OCI-LY3 (cell line): ENCODE measurements around the gene RERE.

ENCODE experiments used
- H2AFZ ChIP-seq: fragments of 200-600, 300-600 bp; shearing (Covaris generic); 2 replicates; pipeline ENCODE4 v1.6.0; 2014; ENCODE audit warnings: antibody characterized with exemption, low read depth, low read length
- H3K27ac ChIP-seq: fragments of 200-600, 300-600 bp; sonication (generic); 2 replicates; pipeline ENCODE4 v1.5.1; 2014; ENCODE audit warnings: mild to moderate bottlenecking, low read length, moderate library complexity, mixed read lengths
- H3K27me3 ChIP-seq: fragments of 200-600, 300-600 bp; sonication (generic); 2 replicates; pipeline ENCODE4 v1.6.1; 2014; ENCODE audit warnings: low read depth, low read length, mixed read lengths
- H3K36me3 ChIP-seq: fragments of 200-600, 300-600 bp; sonication (generic); replicated peaks from 2 replicates; pipeline ENCODE3; 2014; ENCODE audit warnings: low read depth, low read length, mixed read lengths
- H3K4me1 ChIP-seq: fragments of 300-600, 200-600 bp; sonication (generic); 2 replicates; pipeline ENCODE4 v1.6.1; 2014; ENCODE audit warnings: low read length, mixed read lengths
- H3K4me2 ChIP-seq: fragments of 200-600, 300-600 bp; sonication (generic); 2 replicates; pipeline ENCODE4 v1.6.1; 2014; ENCODE audit warnings: low read length, mixed read lengths
- H3K4me3 ChIP-seq: fragments of 300-600, 200-600 bp; sonication (generic); 2 replicates; pipeline ENCODE4 v1.5.1; 2014; ENCODE audit warnings: antibody characterized with exemption, mild to moderate bottlenecking, low read length, moderate library complexity
- H3K79me2 ChIP-seq: fragments of 300-600, 200-600 bp; shearing (Covaris generic); 2 replicates; pipeline ENCODE4 v1.6.1; 2014; ENCODE audit warnings: mild to moderate bottlenecking, low read length, mixed read lengths
- H3K9ac ChIP-seq: fragments of 300-600, 200-600 bp; shearing (Covaris generic); 2 replicates; pipeline ENCODE4 v1.6.0; 2014; ENCODE audit warnings: mild to moderate bottlenecking, low read length, moderate library complexity
- H3K9me3 ChIP-seq: fragments of 200-600, 300-600 bp; shearing (Covaris generic); 2 replicates; pipeline ENCODE4 v1.6.1; 2014; ENCODE audit warnings: low read length, mixed read lengths; ENCODE audit not compliant: insufficient read depth
- H4K20me1 ChIP-seq: fragments of 200-600, 300-600 bp; sonication (generic); 2 replicates; pipeline ENCODE4 v1.6.1; 2016; ENCODE audit warnings: low read length, mixed read lengths; ENCODE audit not compliant: insufficient read depth
- CTCF ChIP-seq: fragments of 200-600, 300-600 bp; sonication (generic); IDR thresholded peaks from 2 replicates; pipeline ENCODE4 v1.5.1; 2014; ENCODE audit warnings: antibody characterized with exemption, low read length, low read depth
- EZH2phosphoT487 ChIP-seq: fragments of 200-600 bp; shearing (Covaris generic); IDR thresholded peaks from 2 replicates; pipeline ENCODE4 v1.6.1; 2018; ENCODE audit warnings: antibody characterized with exemption, mixed run types, low read depth

Gene RERE

GRCh38 chr1:8651962-8652361 lies 165.5 kb downstream of the RERE start:
- no peaks in the 10 kb centered on the region for H3K36me3 ChIP-seq
- no peak overlapping the region for H3K9ac ChIP-seq
- H3K27me3 ChIP-seq = no peaks in the 10 kb centered on the region
- H3K27ac ChIP-seq = no peak overlapping the region
- H2AFZ ChIP-seq = no peak overlapping the region
- TF ChIP-seq CTCF (no peak), EZH2phosphoT487 (no peak)
- H3K4me1 ChIP-seq = peaks cover 18% of the 10 kb centered on the region
- peaks cover 11% of the 10 kb centered on the region for H4K20me1 ChIP-seq
- no peak overlapping the region for H3K4me2 ChIP-seq
- H3K4me3 ChIP-seq = no peak overlapping the region
- H3K79me2 ChIP-seq = peaks cover 6% of the 10 kb centered on the region; the same call in 1 of the 2 replicates
- no peaks in the 10 kb centered on the region for H3K9me3 ChIP-seq

GRCh38 chr1:8651236-8651890 lies 166.1 kb downstream of the RERE start:
- Histone ChIP-seq H4K20me1 (peaks cover 11% of the 10 kb centered on the region), H3K4me3 (no peak overlapping the region), H3K27ac (no peak overlapping the region), H3K79me2 (peaks cover 6% of the 10 kb centered on the region; the same call in 1 of the 2 replicates), H3K4me2 (no peak overlapping the region), H3K9me3 (no peaks in the 10 kb centered on the region), H3K27me3 (no peaks in the 10 kb centered on the region), H2AFZ (no peak overlapping the region), H3K4me1 (peaks cover 18% of the 10 kb centered on the region), H3K36me3 (no peaks in the 10 kb centered on the region), H3K9ac (no peak overlapping the region)
- no peak for TF ChIP-seq CTCF
- no peak for TF ChIP-seq EZH2phosphoT487

- no peaks in the 10 kb centered on the region for H3K9me3 ChIP-seq
- no peaks in the 10 kb centered on the region for H3K36me3 ChIP-seq
- no peak overlapping the region for H3K4me2 ChIP-seq
- H3K27me3 ChIP-seq = no peaks in the 10 kb centered on the region
- H2AFZ ChIP-seq = no peak overlapping the region
- H3K4me1 ChIP-seq = peaks cover 24% of the 10 kb centered on the region
- H3K9ac ChIP-seq = no peak overlapping the region
- H4K20me1 ChIP-seq = peaks cover 11% of the 10 kb centered on the region
- H3K79me2 ChIP-seq = peaks cover 6% of the 10 kb centered on the region; the same call in 1 of the 2 replicates
- H3K4me3 ChIP-seq = no peak overlapping the region
- H3K27ac ChIP-seq = no peak overlapping the region
- TF ChIP-seq EZH2phosphoT487 = no peak
- no peak for TF ChIP-seq CTCF
Observed at GRCh38 chr1:8649875-8650274, 167.6 kb downstream of the RERE start.

- Histone ChIP-seq H3K27ac (no peak overlapping the region), H4K20me1 (peaks cover 11% of the 10 kb centered on the region), H3K4me1 (peaks cover 26% of the 10 kb centered on the region), H3K79me2 (peaks cover 9% of the 10 kb centered on the region), H3K4me3 (no peak overlapping the region), H3K9me3 (no peaks in the 10 kb centered on the region), H2AFZ (no peak overlapping the region), H3K36me3 (no peaks in the 10 kb centered on the region), H3K27me3 (no peaks in the 10 kb centered on the region), H3K4me2 (0 out of 2 replicates have a peak overlapping the region, but pooled peaks have one; percentile 9), H3K9ac (no peak overlapping the region)
- TF ChIP-seq CTCF = no peak
- TF ChIP-seq EZH2phosphoT487 = no peak
Observed at GRCh38 chr1:8649027-8649426, 168.4 kb downstream of the RERE start.
